Measurements from ENCODE around the gene PAPPA2.

- TF ChIP-seq CTCF (IDR thresholded peaks at IDR 0.05) (no peak), POLR2A (IDR thresholded peaks at IDR 0.05) (no peak)
Measured at GRCh38 chr1:176803596-176803995, 340.6 kb downstream of the PAPPA2 start.
